Gastrocnemius medialis (tissue), 4 donors: ENCODE data around the gene SLC2A4RG.

Experiments used
- POLR2A ChIP-seq, 2 donors: fragments of 450-650 bp; IDR thresholded peaks; one replicate each; pipeline ENCODE4 v1.6.1; 2017; ENCODE audit warnings: antibody characterized with exemption in 2 of 2, mild to moderate bottlenecking in 2 of 2, moderate library complexity in 2 of 2
- TF ChIP-seq, protein P1 (sequence below), 5 experiments: fragments of 450-650 bp in 3 of 5; fragments of 200-600 bp in 2 of 5; sonication (generic) in 2 of 5; IDR thresholded peaks in 4 of 5; conservative IDR thresholded peaks in 1 of 5; 1 replicate in 4 of 5; 2 replicates in 1 of 5; pipeline ENCODE4 v1.5.1; 2016 to 2019; ENCODE audit warnings: antibody characterized with exemption in 5 of 5, mild to moderate bottlenecking in 3 of 5, moderate library complexity in 3 of 5

DNA sequence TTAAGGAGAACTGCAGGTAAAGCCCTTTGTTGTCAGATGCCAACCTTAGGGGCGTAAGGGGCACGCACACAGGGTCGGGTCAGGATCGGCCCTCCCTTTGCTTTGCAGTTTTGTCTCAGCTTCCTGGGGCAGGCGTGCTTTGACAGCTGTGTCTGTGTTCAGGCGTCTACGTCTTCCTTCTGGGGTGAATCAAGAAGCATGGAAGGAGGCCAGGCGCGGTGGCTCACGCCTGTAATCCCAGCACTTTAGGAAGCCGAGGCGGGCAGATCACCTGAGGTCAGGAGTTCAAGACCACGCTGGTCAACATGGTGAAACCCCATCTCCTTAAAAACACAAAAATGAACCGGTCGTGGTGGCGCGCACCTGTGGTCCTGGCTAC lies 30.4 kb upstream of the SLC2A4RG start:
- TF ChIP-seq, protein P1, sequence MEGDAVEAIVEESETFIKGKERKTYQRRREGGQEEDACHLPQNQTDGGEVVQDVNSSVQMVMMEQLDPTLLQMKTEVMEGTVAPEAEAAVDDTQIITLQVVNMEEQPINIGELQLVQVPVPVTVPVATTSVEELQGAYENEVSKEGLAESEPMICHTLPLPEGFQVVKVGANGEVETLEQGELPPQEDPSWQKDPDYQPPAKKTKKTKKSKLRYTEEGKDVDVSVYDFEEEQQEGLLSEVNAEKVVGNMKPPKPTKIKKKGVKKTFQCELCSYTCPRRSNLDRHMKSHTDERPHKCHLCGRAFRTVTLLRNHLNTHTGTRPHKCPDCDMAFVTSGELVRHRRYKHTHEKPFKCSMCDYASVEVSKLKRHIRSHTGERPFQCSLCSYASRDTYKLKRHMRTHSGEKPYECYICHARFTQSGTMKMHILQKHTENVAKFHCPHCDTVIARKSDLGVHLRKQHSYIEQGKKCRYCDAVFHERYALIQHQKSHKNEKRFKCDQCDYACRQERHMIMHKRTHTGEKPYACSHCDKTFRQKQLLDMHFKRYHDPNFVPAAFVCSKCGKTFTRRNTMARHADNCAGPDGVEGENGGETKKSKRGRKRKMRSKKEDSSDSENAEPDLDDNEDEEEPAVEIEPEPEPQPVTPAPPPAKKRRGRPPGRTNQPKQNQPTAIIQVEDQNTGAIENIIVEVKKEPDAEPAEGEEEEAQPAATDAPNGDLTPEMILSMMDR (IDR thresholded peaks at IDR 0.05 in 4 of 5, conservative IDR thresholded peaks at IDR 0.05 in 1 of 5) = no peak
- no peak for TF ChIP-seq POLR2A (IDR thresholded peaks at IDR 0.05)
